ENCODE results near the gene GAB1. TPM values are rescaled to one million over a fixed set of nuclear protein-coding genes. Genes with fewer than 3 reads are reported as not detected.
A peak's percentile ranks its signal among the peaks of the same experiment; 100 is the strongest.

Gene GAB1
- total and polyA plus RNA-seq, 12 donors, result 4.1 to 58.2 (median 29.0) TPM

GRCh38 chr4:143403553-143403820 is 66.8 kb downstream of the GAB1 start:
- WGBS, 4 donors, result 37 to 45% (median 42%) methylated on average over 4 of the region's 4 CpGs
- peak overlapping the region in 1 of 5 donors; percentile 33 for H3K27ac ChIP-seq
- H3K9me3 ChIP-seq (replicated peaks in 1 of 3), result no peaks in the 10 kb centered on the region
- no peak for TF ChIP-seq POLR2A (IDR thresholded peaks at IDR 0.05)
- no peak for TF ChIP-seq CTCF (IDR thresholded peaks at IDR 0.05)
- H3K27me3 ChIP-seq, result no peaks in the 10 kb centered on the region
- DNase-seq, result no peak
- H3K36me3 ChIP-seq (replicated peaks in 1 of 2), result no peaks in the 10 kb centered on the region
- H3K4me3 ChIP-seq, result no peak overlapping the region
- peaks cover 26 to 78% of the 10 kb centered on the region in 2 donors for H3K4me1 ChIP-seq (replicated peaks in 1 of 2)
- intact Hi-C loops (cut with DNase I), result no loop called here

GRCh38 chr4:143404555-143404954 is 67.9 kb downstream of the GAB1 start:
- TF ChIP-seq CTCF (IDR thresholded peaks at IDR 0.05) (no peak), POLR2A (IDR thresholded peaks at IDR 0.05) (no peak)
- Histone ChIP-seq H3K4me1 (replicated peaks in 1 of 2) (peaks cover 29 to 71% of the 10 kb centered on the region in 2 donors), H3K9me3 (replicated peaks in 1 of 3) (no peaks in the 10 kb centered on the region), H3K27ac (no peak overlapping the region), H3K36me3 (replicated peaks in 1 of 2) (no peaks in the 10 kb centered on the region), H3K4me3 (no peak overlapping the region), H3K27me3 (no peaks in the 10 kb centered on the region)
- WGBS, 4 donors, result 90 to 100% (median 94%) methylated on average over 3 of the region's 3 CpGs
- DNase-seq, result no peak
- intact Hi-C loops (cut with DNase I), result no loop called here

GRCh38 chr4:143405075-143405730 is 68.5 kb downstream of the GAB1 start:
- TF ChIP-seq POLR2A (IDR thresholded peaks at IDR 0.05) (no peak), CTCF (IDR thresholded peaks at IDR 0.05) (no peak)
- Histone ChIP-seq H3K27me3 (no peaks in the 10 kb centered on the region), H3K4me1 (replicated peaks in 1 of 2) (peaks cover 35 to 70% of the 10 kb centered on the region in 2 donors), H3K36me3 (replicated peaks in 1 of 2) (no peaks in the 10 kb centered on the region), H3K4me3 (no peak overlapping the region), H3K27ac (no peak overlapping the region), H3K9me3 (replicated peaks in 1 of 3) (no peaks in the 10 kb centered on the region)
- DNase-seq, result no peak
- 69 to 77% (median 71%) methylated on average over 3 of the region's 3 CpGs for WGBS, 4 donors
- intact Hi-C loops (cut with DNase I), result no loop called here

GRCh38 chr4:143406523-143406922 is 69.8 kb downstream of the GAB1 start:
- Histone ChIP-seq H3K4me3 (no peak overlapping the region), H3K27me3 (no peaks in the 10 kb centered on the region), H3K9me3 (replicated peaks in 1 of 3) (no peaks in the 10 kb centered on the region), H3K36me3 (replicated peaks in 1 of 2) (no peaks in the 10 kb centered on the region), H3K27ac (peak overlapping the region in 3 of 5 donors; percentile 3 to 39 (median 6)), H3K4me1 (replicated peaks in 1 of 2) (peaks cover 49 to 79% of the 10 kb centered on the region in 2 donors)
- no peak for TF ChIP-seq CTCF (IDR thresholded peaks at IDR 0.05)
- no peak for TF ChIP-seq POLR2A (IDR thresholded peaks at IDR 0.05)
- 12 to 28% (median 18%) methylated on average over 3 of the region's 3 CpGs for WGBS, 4 donors
- DNase-seq, result peak; percentile 59 to 90 (median 87)
- intact Hi-C loops (cut with DNase I), result no loop called here
